DOHH2 (cell line): ENCODE measurements around the gene ACTRT3.

Experiments used
- EZH2phosphoT487 ChIP-seq: fragments of 200-600 bp; sonication (generic); IDR thresholded peaks from 2 replicates; pipeline ENCODE4 v1.6.1; 2017; ENCODE audit warnings: borderline replicate concordance, mild to moderate bottlenecking, antibody characterized with exemption, low read length, moderate library complexity, mixed read lengths
- TF ChIP-seq, protein P1 (sequence below): fragments of 200-600 bp; sonication (generic); IDR thresholded peaks from one replicate; pipeline ENCODE4 v1.5.1; 2014; ENCODE audit warnings: antibody characterized with exemption, mild to moderate bottlenecking, low read depth, low read length; ENCODE audit not compliant: poor library complexity, severe bottlenecking

DNA sequence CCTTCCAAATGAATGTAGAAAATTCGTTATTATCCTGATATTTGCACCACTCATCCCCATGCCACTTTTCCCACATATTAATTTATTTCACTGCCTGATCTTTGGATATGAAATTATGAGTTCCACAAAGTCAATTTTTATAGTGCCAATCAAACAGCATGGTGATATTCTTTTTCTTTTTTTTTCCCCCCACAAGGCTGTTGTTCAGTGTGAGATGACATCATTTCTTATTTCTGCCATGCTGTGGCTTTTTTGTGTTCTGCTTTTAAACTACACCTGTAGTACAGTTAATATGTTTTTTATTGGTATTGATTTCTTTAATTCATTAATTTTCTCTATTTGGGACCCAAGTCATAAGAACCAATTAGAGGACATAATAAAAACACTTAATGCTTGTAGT is 18.4 kb upstream of the ACTRT3 start:
- TF ChIP-seq, protein P1, sequence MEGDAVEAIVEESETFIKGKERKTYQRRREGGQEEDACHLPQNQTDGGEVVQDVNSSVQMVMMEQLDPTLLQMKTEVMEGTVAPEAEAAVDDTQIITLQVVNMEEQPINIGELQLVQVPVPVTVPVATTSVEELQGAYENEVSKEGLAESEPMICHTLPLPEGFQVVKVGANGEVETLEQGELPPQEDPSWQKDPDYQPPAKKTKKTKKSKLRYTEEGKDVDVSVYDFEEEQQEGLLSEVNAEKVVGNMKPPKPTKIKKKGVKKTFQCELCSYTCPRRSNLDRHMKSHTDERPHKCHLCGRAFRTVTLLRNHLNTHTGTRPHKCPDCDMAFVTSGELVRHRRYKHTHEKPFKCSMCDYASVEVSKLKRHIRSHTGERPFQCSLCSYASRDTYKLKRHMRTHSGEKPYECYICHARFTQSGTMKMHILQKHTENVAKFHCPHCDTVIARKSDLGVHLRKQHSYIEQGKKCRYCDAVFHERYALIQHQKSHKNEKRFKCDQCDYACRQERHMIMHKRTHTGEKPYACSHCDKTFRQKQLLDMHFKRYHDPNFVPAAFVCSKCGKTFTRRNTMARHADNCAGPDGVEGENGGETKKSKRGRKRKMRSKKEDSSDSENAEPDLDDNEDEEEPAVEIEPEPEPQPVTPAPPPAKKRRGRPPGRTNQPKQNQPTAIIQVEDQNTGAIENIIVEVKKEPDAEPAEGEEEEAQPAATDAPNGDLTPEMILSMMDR = no peak
- TF ChIP-seq EZH2phosphoT487 = no peak
